Measurements from ENCODE around the gene GRIN2A. TPM values are rescaled to one million over a fixed set of nuclear protein-coding genes. Genes with fewer than 3 reads are reported as not detected.

The GRIN2A gene
- total and polyA plus RNA-seq, 2 of the 8 experiments (the other 6 are each of a cell fraction or from before 2014, with no cell fraction given) = 0.18 to 1.8 TPM

DNA sequence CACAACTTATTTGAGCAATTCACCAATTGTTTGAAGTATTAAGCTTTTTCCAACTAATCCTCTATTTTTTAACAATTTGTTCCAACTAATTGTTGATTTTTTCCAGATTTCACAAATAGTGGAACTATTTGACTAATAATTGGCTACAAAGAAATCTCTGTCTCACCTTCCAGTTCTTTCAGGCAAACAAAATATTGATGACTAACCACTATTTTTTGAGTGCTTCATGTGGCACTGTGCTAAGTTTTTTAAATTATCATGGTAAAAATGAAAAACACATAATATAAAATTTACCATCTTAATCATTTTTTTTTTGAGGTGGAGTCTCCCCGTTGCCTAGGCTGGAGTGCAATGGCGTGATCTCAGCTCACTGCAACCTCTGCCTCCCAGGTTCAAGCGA lies 24.6 kb upstream of the GRIN2A start:
- Histone ChIP-seq H3K4me3 (ENCODE audit: extremely low read depth in 1 of 4, insufficient read depth in 2 of 4, low read depth in 3 of 4, low read length in 4 of 4) (no peak overlapping the region), H2AK5ac (ENCODE audit: low read depth, low read length) (no peak overlapping the region), H3K79me2 (ENCODE audit: control insufficient read depth in 1 of 2, insufficient read depth in 2 of 2, low read length in 2 of 2) (no peaks in the 10 kb centered on the region), H2AFZ (ENCODE audit: low read length) (no peak overlapping the region), H2BK120ac (replicated peaks; ENCODE audit: low read depth, low read length) (no peak overlapping the region), H4K91ac (replicated peaks; ENCODE audit: insufficient read length, low read length) (no peak overlapping the region), H3K23ac (ENCODE audit: insufficient read length) (no peak overlapping the region), H3K36me3 (ENCODE audit: control insufficient read depth in 2 of 4, insufficient read depth in 4 of 4, low read length in 3 of 4) (no peaks in the 10 kb centered on the region), H3K9ac (replicated peaks in 1 of 4; ENCODE audit: extremely low read depth in 1 of 4, low read depth in 3 of 4, low read length in 3 of 4) (no peak overlapping the region), H3K4me2 (ENCODE audit: insufficient read depth in 1 of 2, low read depth in 2 of 2, low read length in 2 of 2) (no peak overlapping the region), H4K20me1 (replicated peaks in 1 of 2; ENCODE audit: control insufficient read depth in 1 of 2, insufficient read depth in 2 of 2, low read length in 2 of 2) (no peaks in the 10 kb centered on the region), H3K4ac (replicated peaks; ENCODE audit: insufficient read length, low read depth, low read length) (no peak overlapping the region), H3K18ac (ENCODE audit: extremely low read depth, low read length) (no peak overlapping the region), H3K4me1 (replicated peaks in 1 of 4; ENCODE audit: control insufficient read depth in 3 of 4, insufficient read depth in 4 of 4, low read length in 3 of 4) (0 out of 7 replicates have a peak, but pooled peaks cover 0 to 3% (median 0%) of the 10 kb centered on the region in 4 experiments), H3K9me3 (ENCODE audit: insufficient read depth in 2 of 2, low read depth in 1 of 2, low read length in 1 of 2) (peaks cover 0 to 4% of the 10 kb centered on the region in 2 experiments; a peak in 3 of 4 replicates), H2BK20ac (ENCODE audit: low read length) (no peak overlapping the region), H3K79me1 (ENCODE audit: low read depth, low read length) (no peaks in the 10 kb centered on the region), H3K27me3 (replicated peaks in 1 of 4; ENCODE audit: control insufficient read depth in 3 of 4, extremely low read depth in 1 of 4, insufficient read depth in 3 of 4, low read length in 3 of 4) (no peaks in the 10 kb centered on the region), H3K23me2 (ENCODE audit: low read depth, low read length) (no peaks in the 10 kb centered on the region), H3K14ac (ENCODE audit: insufficient read length) (no peak overlapping the region), H3K27ac (ENCODE audit: low read depth, low read length) (no peak overlapping the region), H4K8ac (ENCODE audit: extremely low read depth, insufficient read depth, low read length) (no peak overlapping the region), H4K5ac (ENCODE audit: insufficient read length, low read depth, low read length) (no peak overlapping the region), H2BK15ac (ENCODE audit: low read length) (no peak overlapping the region), H2BK5ac (ENCODE audit: low read depth, low read length) (no peak overlapping the region), H2BK12ac (ENCODE audit: low read depth, low read length) (no peak overlapping the region), H3K56ac (replicated peaks; ENCODE audit: insufficient read length, low read depth, low read length) (no peak overlapping the region)
- no peak for DNase-seq (ENCODE audit: low read depth in 1 of 2, low spot score in 2 of 2)
- ChIA-PET CTCF (ENCODE audit: partially characterized antibody) (interaction anchor here (0.9 kb wide), 1 partner anchor 350 kb away, joined by 3 read pairs; no protein-coding TSS in a partner anchor), POLR2A (ENCODE audit: partially characterized antibody) (no interaction called here)
- no peak for FAIRE-seq
- whole genome bisulfite sequencing, 2 experiments (ENCODE audit: extremely low coverage in 1 of 2, insufficient coverage in 1 of 2, insufficient read length in 1 of 2, insufficient replicate concordance in 2 of 2, low coverage in 1 of 2, low lambda C conversion rate in 2 of 2, missing lambda C conversion rate in 1 of 2) = 100% methylated on average over 3 of the region's 3 CpGs; no CpG with 5 or more reads in 1 of the 2 experiments
- TF ChIP-seq PHF8 (conservative IDR thresholded peaks at IDR 0.05; ENCODE audit: low read depth, low read length) (no peak), RFX5 (IDR thresholded peaks at IDR 0.05; ENCODE audit: borderline replicate concordance, low read depth, low read length) (no peak), KDM4A (IDR thresholded peaks at IDR 0.05; ENCODE audit: low read depth, low read length, severe bottlenecking) (no peak), TAF7 (optimal IDR thresholded peaks at IDR 0.05; ENCODE audit: borderline replicate concordance, low read depth, low read length) (no peak), TEAD4 (IDR thresholded peaks at IDR 0.05; ENCODE audit: low read depth, low read length) (no peak), SUZ12 (IDR thresholded peaks at IDR 0.05; ENCODE audit: low read length) (no peak), RAD21 (IDR thresholded peaks at IDR 0.05 in 1 of 2, conservative IDR thresholded peaks at IDR 0.05 in 1 of 2; ENCODE audit: low read depth in 2 of 2, low read length in 2 of 2) (no peak), NRF1 (IDR thresholded peaks at IDR 0.05; ENCODE audit: low read depth, low read length) (no peak), HDAC6 (IDR thresholded peaks at IDR 0.05; ENCODE audit: low read depth, low read length) (no peak), CEBPB (IDR thresholded peaks at IDR 0.05; ENCODE audit: low read depth, low read length) (no peak)
- TF ChIP-seq, protein P1, sequence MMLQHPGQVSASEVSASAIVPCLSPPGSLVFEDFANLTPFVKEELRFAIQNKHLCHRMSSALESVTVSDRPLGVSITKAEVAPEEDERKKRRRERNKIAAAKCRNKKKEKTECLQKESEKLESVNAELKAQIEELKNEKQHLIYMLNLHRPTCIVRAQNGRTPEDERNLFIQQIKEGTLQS (IDR thresholded peaks at IDR 0.05; ENCODE audit: insufficient read depth, low read depth, low read length) = no peak
- TF ChIP-seq, protein P2, sequence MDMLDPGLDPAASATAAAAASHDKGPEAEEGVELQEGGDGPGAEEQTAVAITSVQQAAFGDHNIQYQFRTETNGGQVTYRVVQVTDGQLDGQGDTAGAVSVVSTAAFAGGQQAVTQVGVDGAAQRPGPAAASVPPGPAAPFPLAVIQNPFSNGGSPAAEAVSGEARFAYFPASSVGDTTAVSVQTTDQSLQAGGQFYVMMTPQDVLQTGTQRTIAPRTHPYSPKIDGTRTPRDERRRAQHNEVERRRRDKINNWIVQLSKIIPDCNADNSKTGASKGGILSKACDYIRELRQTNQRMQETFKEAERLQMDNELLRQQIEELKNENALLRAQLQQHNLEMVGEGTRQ (IDR thresholded peaks at IDR 0.05; ENCODE audit: low read length) = no peak
